Right atrium auricular region (tissue), 2 donors: ENCODE data around the gene TBC1D5. TPM values are rescaled to one million over a fixed set of nuclear protein-coding genes. Genes with fewer than 3 reads are reported as not detected.

Experiments
- DNase-seq: peaks from one replicate; pipeline ENCODE4 v3.0.0-alpha.2; 2019; ENCODE audit warnings: low spot score
- H3K27ac ChIP-seq, 2 donors: fragments of 200-600 bp; sonication (generic); 1 replicate in 1 of 2; 2 replicates in 1 of 2; pipeline ENCODE4 v1.5.1; 2016 to 2019
- H3K27me3 ChIP-seq, 2 donors: fragments of 200-600 bp; sonication (generic); one replicate each; pipeline versions ENCODE4 v1.5.1 to v1.6.0; 2017 to 2019
- H3K36me3 ChIP-seq: fragments of 200-600 bp; sonication (generic); one replicate; pipeline ENCODE4 v1.5.1; 2016
- H3K4me1 ChIP-seq, 2 donors: fragments of 200-600 bp; sonication (generic); one replicate each; pipeline versions ENCODE4 v1.5.1 to v1.6.0; 2017 to 2019
- H3K4me3 ChIP-seq, 2 donors: fragments of 200-600 bp; sonication (generic); 1 replicate in 1 of 2; 2 replicates in 1 of 2; pipeline ENCODE4 v1.5.1; 2017 to 2019; ENCODE audit warnings: mild to moderate bottlenecking in 1 of 2, moderate library complexity in 1 of 2
- H3K9me3 ChIP-seq, 2 donors: fragments of 200-600 bp; sonication (generic); one replicate each; pipeline ENCODE4 v1.5.1; 2019
- CTCF ChIP-seq, 2 donors: fragments of 200-600 bp; sonication (generic); IDR thresholded peaks; one replicate each; pipeline ENCODE4 v1.5.1; 2019; ENCODE audit warnings: antibody characterized with exemption in 2 of 2
- total RNA-seq, 2 donors: library from RNA; depleted of rRNA; stranded (reverse); fragments of >200 nt; gene quantifications; one replicate each; pipeline ENCODE4 v1.1.0, GENCODE V29; 2016

Gene TBC1D5
- total RNA-seq, 2 donors from 2014 or later, result 35.2 to 40.2 TPM

GRCh38 chr3:17443142-17443541, 299.3 kb downstream of the TBC1D5 start:
- Histone ChIP-seq H3K27me3 (no peaks in the 10 kb centered on the region), H3K36me3 (no peaks in the 10 kb centered on the region), H3K27ac (no peak overlapping the region), H3K4me3 (no peak overlapping the region), H3K9me3 (no peaks in the 10 kb centered on the region), H3K4me1 (no peaks in the 10 kb centered on the region)
- no peak for TF ChIP-seq CTCF (IDR thresholded peaks at IDR 0.05)
- DNase-seq, result no peak

- Histone ChIP-seq H3K4me3 (no peak overlapping the region), H3K27me3 (no peaks in the 10 kb centered on the region), H3K4me1 (no peaks in the 10 kb centered on the region), H3K36me3 (no peaks in the 10 kb centered on the region), H3K9me3 (no peaks in the 10 kb centered on the region), H3K27ac (no peak overlapping the region)
- no peak for TF ChIP-seq CTCF (IDR thresholded peaks at IDR 0.05)
- no peak for DNase-seq
These were observed 299.9 kb downstream of the TBC1D5 start for GRCh38 chr3:17442332-17443049.

- no peak for TF ChIP-seq CTCF (IDR thresholded peaks at IDR 0.05)
- no peaks in the 10 kb centered on the region for H3K27me3 ChIP-seq
- peaks cover 0 to 3% of the 10 kb centered on the region in 2 donors for H3K4me1 ChIP-seq
- H3K4me3 ChIP-seq, result no peak overlapping the region
- H3K36me3 ChIP-seq, result no peaks in the 10 kb centered on the region
- no peaks in the 10 kb centered on the region for H3K9me3 ChIP-seq
- no peak for DNase-seq
- no peak overlapping the region for H3K27ac ChIP-seq
These were observed 308.6 kb downstream of the TBC1D5 start for GRCh38 chr3:17433876-17434275.

DNA sequence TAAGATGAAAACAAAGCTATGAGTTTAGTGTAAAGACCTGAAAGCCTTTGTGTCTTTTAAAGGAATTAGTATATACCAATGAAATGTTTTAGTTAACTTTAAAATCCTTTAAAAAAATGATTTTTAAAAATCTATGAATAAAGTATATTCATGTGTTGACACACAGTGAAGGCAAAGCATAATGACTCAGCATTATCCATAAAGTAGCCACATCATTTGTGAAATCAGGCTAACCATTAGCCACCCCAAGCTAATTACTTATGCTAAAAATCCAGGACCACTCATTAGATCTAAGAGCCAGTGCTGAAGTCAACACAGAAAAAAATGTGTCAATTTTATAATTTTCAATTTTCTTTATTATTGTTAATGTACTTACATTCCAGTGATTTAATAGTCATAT, 310.2 kb downstream of the TBC1D5 start:
- Histone ChIP-seq H3K9me3 (no peaks in the 10 kb centered on the region), H3K27ac (peak overlapping the region in 1 of 2 donors; percentile 1), H3K27me3 (no peaks in the 10 kb centered on the region), H3K4me1 (peaks cover 0 to 3% of the 10 kb centered on the region in 2 donors), H3K4me3 (no peak overlapping the region), H3K36me3 (no peaks in the 10 kb centered on the region)
- no peak for TF ChIP-seq CTCF (IDR thresholded peaks at IDR 0.05)
- DNase-seq, result no peak

DNA sequence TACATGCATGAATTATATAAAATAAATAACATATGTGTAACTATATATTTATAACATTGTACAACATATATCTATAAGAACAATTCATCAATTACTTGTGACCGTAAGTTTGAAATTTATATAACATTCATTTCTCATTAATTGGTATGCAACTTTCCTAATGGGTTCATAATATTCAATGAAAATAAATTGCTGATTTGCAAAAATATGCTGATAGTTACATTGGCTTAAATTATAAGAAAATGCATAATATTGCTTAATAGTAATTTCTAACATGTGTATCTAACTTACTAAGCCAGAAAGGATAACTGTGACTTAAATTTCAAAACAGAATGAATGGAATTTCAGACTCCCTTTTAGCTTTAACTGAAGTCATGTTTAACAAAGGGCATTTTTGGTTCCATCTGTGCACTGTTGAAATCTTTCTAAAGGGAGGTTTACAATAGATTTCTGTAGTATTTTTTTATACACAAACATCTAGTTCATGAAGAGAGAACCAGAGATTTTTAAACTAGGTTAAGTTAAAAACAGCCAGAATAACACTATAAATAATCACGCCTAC, 310.9 kb downstream of the TBC1D5 start:
- TF ChIP-seq CTCF (IDR thresholded peaks at IDR 0.05), result no peak
- Histone ChIP-seq H3K4me1 (peaks cover 0 to 3% of the 10 kb centered on the region in 2 donors), H3K4me3 (no peak overlapping the region), H3K36me3 (no peaks in the 10 kb centered on the region), H3K27me3 (no peaks in the 10 kb centered on the region), H3K27ac (peak overlapping the region in 1 of 2 donors; percentile 1), H3K9me3 (no peaks in the 10 kb centered on the region)
- DNase-seq, result no peak
